Cardiac muscle cell (in vitro differentiated cells and primary cell): ENCODE results near the gene NCOA7. TPM values are rescaled to one million over a fixed set of nuclear protein-coding genes. Genes with fewer than 3 reads are reported as not detected.

ENCODE experiments used
- DNase-seq, 2 donors: peaks; one replicate each; pipeline versions ENCODE4 v3.0.0 to v3.0.0-alpha.2; 2010 to 2017; ENCODE audit warnings: low read depth in 1 of 2, low spot score in 1 of 2
- H3K27ac ChIP-seq: fragments of 200-600 bp; sonication (generic); 2 replicates; pipeline ENCODE4 v1.5.1; 2016
- H3K27me3 ChIP-seq: fragments of 200-600 bp; sonication (generic); 2 replicates; pipeline ENCODE4 v1.6.0; 2016; ENCODE audit warnings: control low read depth
- H3K36me3 ChIP-seq: fragments of 200-600 bp; sonication (generic); 2 replicates; pipeline ENCODE4 v1.5.1; 2016; ENCODE audit warnings: control low read depth
- H3K4me1 ChIP-seq: fragments of 200-600 bp; sonication (generic); 2 replicates; pipeline ENCODE4 v1.8.1; 2017; ENCODE audit warnings: low read depth, mild to moderate bottlenecking, mixed run types
- H3K4me3 ChIP-seq: fragments of 200-600 bp; sonication (generic); 2 replicates; pipeline ENCODE4 v1.5.1; 2016; ENCODE audit warnings: mild to moderate bottlenecking
- H3K9me3 ChIP-seq: fragments of 200-600 bp; sonication (generic); 2 replicates; pipeline ENCODE4 v1.5.1; 2017; ENCODE audit warnings: low read depth, mild to moderate bottlenecking, control low read depth
- polyA plus RNA-seq: library from polyadenylated mRNA; unstranded; fragments of >200 nt; fragmentation: Nextera tagmentation; extraction: Ambion mirVana; gene quantifications from 2 replicates; pipeline ENCODE4 v1.2.1, GENCODE V29; 2016
- total RNA-seq: library from RNA; depleted of rRNA; stranded (reverse); fragments of >200 nt; gene quantifications from 2 replicates; pipeline ENCODE4 v1.2.3, GENCODE V29; 2016
- TF ChIP-seq, protein P1 (sequence below): IDR thresholded peaks from 2 replicates; pipeline ENCODE4 v1.5.1; 2012; ENCODE audit warnings: low read depth, mild to moderate bottlenecking, low read length

The NCOA7 gene
- total and polyA plus RNA-seq, 2 experiments from 2014 or later = 4.2 to 5.8 TPM

DNA sequence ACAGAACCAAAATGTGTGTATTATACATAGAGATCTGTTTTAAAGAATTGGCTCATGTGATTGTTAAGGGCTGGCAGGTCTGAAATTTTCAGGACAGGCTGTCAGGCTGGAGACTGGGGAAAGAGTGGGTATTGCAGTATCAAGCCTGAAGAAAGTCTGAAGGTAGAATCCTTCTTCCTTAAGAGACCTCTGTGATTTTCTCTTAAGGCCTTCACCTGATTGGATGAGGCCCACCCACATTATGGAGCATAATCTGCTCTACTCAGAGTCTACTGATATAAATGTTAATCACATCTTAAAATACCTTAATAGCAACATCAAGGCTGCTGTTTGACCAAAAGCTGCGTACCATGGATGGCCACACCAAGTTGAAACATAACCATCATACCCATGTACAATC is 122.4 kb downstream of the NCOA7 start:
- Histone ChIP-seq H3K36me3 (no peaks in the 10 kb centered on the region), H3K27me3 (no peaks in the 10 kb centered on the region), H3K27ac (no peak overlapping the region), H3K9me3 (no peaks in the 10 kb centered on the region), H3K4me1 (no peaks in the 10 kb centered on the region), H3K4me3 (no peak overlapping the region)
- TF ChIP-seq, protein P1, sequence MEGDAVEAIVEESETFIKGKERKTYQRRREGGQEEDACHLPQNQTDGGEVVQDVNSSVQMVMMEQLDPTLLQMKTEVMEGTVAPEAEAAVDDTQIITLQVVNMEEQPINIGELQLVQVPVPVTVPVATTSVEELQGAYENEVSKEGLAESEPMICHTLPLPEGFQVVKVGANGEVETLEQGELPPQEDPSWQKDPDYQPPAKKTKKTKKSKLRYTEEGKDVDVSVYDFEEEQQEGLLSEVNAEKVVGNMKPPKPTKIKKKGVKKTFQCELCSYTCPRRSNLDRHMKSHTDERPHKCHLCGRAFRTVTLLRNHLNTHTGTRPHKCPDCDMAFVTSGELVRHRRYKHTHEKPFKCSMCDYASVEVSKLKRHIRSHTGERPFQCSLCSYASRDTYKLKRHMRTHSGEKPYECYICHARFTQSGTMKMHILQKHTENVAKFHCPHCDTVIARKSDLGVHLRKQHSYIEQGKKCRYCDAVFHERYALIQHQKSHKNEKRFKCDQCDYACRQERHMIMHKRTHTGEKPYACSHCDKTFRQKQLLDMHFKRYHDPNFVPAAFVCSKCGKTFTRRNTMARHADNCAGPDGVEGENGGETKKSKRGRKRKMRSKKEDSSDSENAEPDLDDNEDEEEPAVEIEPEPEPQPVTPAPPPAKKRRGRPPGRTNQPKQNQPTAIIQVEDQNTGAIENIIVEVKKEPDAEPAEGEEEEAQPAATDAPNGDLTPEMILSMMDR = no peak
- no peak for DNase-seq

DNA sequence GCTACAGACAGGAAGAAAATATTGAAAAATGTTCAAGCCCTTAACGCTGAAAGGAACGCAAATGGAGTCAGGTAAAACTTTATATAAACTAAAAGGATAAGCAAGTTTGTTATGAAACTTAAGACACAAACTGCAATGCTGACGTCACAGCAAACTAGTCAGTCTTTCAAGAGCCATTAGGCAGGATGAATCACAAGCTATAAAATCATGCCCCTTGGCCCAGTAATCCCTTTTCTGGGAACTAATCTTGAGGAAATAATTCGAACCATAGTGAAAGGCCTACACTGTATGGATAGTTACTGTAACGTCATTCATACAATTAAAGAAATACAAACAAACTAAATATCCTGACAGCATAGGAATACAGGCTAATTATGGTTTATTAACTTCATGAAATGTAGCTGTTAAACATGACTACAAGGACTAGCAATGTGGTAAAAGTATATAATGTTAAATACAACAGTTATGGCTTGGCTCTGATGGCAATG is 123.1 kb downstream of the NCOA7 start:
- H3K27ac ChIP-seq = no peak overlapping the region
- H3K4me1 ChIP-seq = no peaks in the 10 kb centered on the region
- peak in 1 of 2 donors; percentile 90 for DNase-seq
- no peak overlapping the region for H3K4me3 ChIP-seq
- no peaks in the 10 kb centered on the region for H3K27me3 ChIP-seq
- TF ChIP-seq, protein P1 = no peak
- no peaks in the 10 kb centered on the region for H3K36me3 ChIP-seq
- no peaks in the 10 kb centered on the region for H3K9me3 ChIP-seq

DNA sequence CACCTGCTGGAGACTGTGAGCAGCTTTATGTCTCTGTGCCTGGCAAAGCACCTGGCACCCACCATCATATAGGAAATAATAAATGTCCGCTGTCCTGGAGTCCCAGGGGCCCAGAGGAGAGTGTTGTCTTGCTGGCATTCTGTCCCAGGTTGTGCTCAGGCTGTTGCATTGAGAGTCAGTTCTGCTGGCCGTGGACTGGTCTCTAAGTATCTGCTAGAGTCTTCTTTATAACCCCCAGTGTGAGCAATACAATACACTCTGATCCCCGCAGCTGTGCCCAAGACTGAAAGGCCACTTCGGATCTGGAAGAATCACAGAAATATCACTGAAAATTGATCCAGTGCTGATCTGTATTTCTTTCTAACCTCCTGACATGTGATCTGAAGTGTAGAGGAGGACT is 127.5 kb downstream of the NCOA7 start:
- H3K27ac ChIP-seq = no peak overlapping the region
- H3K27me3 ChIP-seq = no peaks in the 10 kb centered on the region
- peaks cover 9% of the 10 kb centered on the region for H3K36me3 ChIP-seq
- H3K4me1 ChIP-seq = no peaks in the 10 kb centered on the region
- TF ChIP-seq, protein P1 = no peak
- no peak overlapping the region for H3K4me3 ChIP-seq
- no peaks in the 10 kb centered on the region for H3K9me3 ChIP-seq
- no peak for DNase-seq

DNA sequence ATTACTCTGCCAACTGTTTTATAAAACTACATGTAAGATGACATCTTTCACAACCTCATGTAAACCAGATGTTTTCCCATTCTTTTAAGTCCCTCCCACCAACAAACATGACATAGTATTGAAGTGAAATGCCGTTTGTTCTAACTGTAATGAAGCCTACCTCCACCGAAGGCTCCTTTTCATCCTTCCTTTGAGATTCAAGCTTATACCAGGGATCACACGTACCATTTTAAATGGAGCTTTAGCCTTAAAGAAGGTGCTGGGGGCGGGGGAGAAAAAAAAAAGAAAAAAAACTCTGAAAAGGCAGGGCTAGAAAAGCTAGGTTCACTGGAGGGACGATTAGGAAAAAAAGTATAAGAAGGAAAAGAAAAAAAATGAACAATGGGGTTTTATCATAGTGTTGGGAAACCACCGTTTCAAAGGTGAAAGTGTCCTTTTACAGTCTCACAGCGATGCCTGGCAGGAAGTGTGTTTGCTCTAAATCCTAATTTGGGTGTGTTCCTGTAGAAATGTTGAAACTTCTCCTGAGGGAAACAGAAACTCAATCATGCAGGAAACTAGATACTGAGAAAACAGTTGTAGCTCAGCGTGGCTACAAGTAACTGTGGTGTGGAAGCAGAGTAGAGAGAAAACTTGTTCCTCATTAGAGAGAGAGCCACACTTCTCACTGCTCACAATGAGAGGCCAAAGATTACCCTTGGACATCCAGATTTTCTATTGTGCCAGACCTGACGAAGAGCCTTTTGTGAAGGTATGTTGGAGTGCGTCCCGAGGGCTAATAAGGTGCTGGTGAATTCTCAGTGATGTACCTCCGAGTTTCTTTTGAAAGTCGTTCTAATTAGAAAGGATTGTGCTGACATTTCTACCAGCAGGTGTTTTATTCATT is 128.2 kb downstream of the NCOA7 start:
- no peaks in the 10 kb centered on the region for H3K27me3 ChIP-seq
- H3K4me1 ChIP-seq = no peaks in the 10 kb centered on the region
- no peak overlapping the region for H3K27ac ChIP-seq
- peaks cover 13% of the 10 kb centered on the region for H3K36me3 ChIP-seq
- TF ChIP-seq, protein P1 = no peak
- H3K9me3 ChIP-seq = no peaks in the 10 kb centered on the region
- peak in 1 of 2 donors; percentile 95 for DNase-seq
- no peak overlapping the region for H3K4me3 ChIP-seq

DNA sequence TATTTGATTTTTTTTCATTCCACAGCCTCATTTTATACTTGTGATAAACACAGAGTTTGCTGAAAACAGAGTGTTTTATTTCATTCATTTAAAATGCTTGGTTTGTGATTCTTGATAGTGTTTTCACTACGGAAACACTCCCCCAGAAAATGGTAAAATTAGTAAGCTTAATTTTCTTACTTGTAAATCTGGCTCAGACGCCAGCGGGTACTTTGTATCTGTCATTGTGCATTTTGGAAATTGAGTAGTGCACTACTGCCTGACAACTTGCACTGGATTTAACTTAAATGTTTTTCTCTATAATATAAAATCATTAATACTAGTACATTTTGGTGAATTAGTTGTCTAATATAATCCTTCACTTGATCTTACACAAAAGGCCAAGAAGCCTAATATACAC is 128.9 kb downstream of the NCOA7 start:
- Histone ChIP-seq H3K4me1 (no peaks in the 10 kb centered on the region), H3K27ac (no peak overlapping the region), H3K27me3 (no peaks in the 10 kb centered on the region), H3K4me3 (no peak overlapping the region), H3K36me3 (peaks cover 13% of the 10 kb centered on the region), H3K9me3 (no peaks in the 10 kb centered on the region)
- TF ChIP-seq, protein P1 = no peak
- no peak for DNase-seq
